NCI-H187 (cell line): ENCODE data around the gene AKR1C8.
"Not testable (repeated sequence)": the region's sequence is repeated elsewhere in the genome, so short reads cannot be mapped to it uniquely, and the experiment has no call there.

Experiments
- DNase-seq, 2 experiments: peaks; one replicate each; lab custom pipeline; 2025; lab: John Stamatoyannopoulos, UW

Gene AKR1C8

DNA sequence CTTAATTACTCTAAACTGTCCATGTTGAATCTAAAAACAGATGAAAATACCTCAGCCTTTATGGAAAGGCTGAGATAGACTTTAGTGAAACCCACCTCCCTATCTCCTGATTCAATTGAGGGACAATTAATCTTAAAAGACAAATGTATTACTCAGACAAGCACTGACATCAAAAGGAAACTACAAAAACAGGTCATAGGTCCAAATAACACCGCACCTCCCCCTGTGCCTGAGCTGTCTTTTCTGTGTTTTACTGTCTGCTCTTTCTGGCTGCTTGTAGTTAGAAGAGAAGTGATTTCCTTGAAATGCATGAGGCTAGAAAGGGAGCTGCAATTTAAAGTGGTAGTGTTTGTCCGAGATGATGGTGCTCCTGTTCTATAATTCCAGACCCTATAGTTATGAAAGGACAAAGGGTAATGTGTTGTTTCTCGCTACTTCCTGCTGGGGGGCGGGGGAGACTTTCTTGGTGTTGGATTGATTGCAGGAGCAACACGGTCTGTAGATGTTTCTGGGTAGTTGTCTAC lies 16.0 kb downstream of the AKR1C8 start:
- no peak for DNase-seq

DNA sequence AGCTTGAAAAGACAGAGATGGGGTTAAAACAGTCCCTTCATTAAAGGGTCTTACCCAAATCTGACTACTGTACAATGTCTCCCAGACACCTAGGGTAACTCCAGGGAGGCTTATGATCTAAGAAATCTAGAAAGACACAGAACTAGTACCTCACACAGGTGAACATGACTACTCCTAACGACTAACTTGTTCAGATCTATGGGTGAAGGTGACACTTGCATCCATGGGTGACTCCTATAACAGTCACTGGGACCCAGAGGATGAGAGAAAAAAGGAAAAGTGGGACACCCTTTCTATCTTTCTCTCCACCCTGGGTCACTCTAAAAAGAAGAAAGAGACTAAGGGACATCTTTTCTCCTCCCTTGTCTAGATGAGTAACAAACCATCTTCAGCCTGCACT lies 19.2 kb downstream of the AKR1C8 start:
- DNase-seq, result no peak

DNA sequence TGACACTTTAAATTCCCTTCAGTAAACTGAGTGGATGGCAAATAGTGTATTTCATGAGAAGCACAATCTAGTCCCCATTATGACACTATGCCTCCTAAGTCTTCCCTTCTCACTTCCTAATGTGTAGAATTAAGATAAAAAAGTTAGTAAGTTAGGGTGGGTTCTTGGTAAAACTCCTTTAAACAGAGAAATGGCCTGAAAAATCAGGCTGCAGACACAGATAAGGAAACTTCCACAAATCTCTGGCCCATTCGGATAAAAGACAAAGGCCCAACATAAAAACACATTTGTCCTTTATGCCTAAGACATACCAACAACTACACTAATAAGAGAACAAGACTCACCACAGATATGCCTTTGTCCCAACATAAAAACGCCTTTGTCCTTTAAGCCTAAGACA lies 21.5 kb downstream of the AKR1C8 start:
- no peak for DNase-seq

DNA sequence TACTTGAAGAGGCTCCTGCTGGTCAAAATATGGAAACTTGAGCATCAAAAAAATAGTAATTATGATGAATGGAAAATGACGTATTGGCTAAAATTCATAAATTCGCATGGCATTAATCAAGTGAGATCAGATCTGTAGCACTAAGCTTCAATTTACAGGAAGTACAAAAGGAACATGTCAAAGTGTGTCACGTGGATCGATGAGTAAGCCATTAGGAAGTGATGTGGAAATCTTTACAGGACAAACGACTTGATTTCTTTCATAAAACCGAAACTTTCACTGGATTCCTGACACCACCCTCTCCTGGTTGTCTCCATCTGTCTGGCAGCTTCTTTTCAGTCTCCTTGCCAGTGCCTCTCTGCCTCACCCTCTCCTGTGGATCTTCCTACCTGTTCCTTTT lies 25.8 kb downstream of the AKR1C8 start:
- no peak for DNase-seq

DNA sequence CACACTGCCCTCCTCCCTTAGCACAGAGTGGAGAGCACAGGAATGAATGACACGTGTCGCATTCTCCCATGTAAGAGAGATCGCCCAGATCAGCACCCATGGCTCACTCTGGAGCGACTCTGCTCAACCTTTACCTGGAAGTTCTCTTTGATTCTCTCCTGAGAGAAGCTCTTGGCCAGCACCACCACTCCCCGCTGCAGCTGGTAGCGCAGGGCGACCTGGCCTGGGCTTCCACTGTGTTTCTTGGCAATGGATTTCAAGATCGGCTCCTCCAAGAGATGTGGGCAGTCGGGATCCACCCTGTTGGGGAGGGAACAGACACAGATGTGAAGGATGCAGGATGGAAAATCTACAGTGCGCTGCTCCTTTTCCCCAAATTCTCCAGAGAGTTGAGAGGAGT lies 27.4 kb downstream of the AKR1C8 start:
- no peak for DNase-seq

GRCh38 chr10:5155951-5156350 lies 29.0 kb downstream of the AKR1C8 start:
- DNase-seq, result no peak

GRCh38 chr10:5151076-5151475 lies 33.9 kb downstream of the AKR1C8 start:
- DNase-seq, result no peak

GRCh38 chr10:5148678-5149032 lies 36.3 kb downstream of the AKR1C8 start:
- no peak for DNase-seq

DNA sequence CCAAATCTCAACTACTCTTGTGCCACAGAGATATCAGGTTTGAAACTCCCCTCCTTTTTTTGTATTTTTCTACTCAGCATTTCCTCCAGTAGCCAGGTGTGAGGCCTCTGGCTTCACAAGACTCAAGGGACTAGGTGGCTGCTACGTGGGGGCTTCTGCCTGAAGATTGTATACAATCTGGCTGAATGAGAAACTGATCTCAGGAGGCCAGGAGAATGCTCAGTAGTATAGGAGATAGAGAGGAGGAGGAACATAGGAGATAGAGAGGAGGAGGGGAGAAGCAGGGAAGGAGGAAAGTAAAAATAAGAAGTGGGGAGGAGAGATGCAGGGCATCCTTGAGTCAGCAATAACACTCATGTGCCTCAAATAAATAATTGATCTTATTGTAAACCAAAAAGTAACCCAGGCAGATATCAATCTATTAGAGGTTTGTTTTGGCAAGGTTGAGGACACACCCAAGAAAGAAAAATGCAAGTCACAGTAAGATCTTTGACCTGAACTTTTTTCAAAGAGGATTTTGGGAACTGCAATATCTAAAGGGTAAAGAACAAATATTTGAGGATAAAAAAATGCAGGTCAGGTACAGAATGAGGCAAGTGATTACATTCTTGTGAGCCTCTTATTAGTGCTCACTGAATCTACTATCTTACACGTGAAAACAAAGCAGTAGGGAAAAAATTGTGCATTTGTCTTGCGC lies 36.8 kb downstream of the AKR1C8 start:
- DNase-seq, result no peak

- DNase-seq, result no peak
Measured at GRCh38 chr10:5147255-5147980, 37.5 kb downstream of the AKR1C8 start.

GRCh38 chr10:5146920-5147254 lies 38.1 kb downstream of the AKR1C8 start:
- DNase-seq, result no peak

GRCh38 chr10:5143137-5143536 lies 41.8 kb downstream of the AKR1C8 start:
- no peak for DNase-seq

- DNase-seq, result no peak
Measured at GRCh38 chr10:5142199-5142598, 42.8 kb downstream of the AKR1C8 start.

- not testable (repeated sequence) for DNase-seq
Measured at GRCh38 chr10:5137699-5138098, 47.3 kb downstream of the AKR1C8 start.

GRCh38 chr10:5136468-5137087 lies 48.4 kb downstream of the AKR1C8 start:
- no peak for DNase-seq

DNA sequence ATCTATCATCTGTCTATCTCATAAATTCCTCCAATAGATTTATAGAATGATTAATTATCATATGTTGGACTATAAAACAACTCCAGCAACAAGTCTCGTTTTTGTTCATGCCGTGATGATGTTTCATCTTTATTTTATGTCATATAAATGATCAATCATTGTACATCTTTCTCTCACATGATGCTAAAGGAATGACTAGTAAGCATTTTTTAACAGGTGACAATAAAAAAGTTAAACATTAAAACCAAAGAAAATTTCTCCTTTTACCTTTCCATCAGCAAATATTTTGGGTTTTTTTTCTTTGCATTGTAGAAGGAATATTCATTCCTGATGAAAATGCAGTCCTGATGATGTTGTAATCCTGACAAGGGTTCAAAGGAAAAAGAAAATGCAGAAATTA lies 49.4 kb downstream of the AKR1C8 start:
- no peak for DNase-seq

GRCh38 chr10:5125315-5126044 lies 59.5 kb downstream of the AKR1C8 start:
- DNase-seq, result no peak

GRCh38 chr10:5123886-5124285 lies 61.1 kb downstream of the AKR1C8 start:
- no peak for DNase-seq

DNA sequence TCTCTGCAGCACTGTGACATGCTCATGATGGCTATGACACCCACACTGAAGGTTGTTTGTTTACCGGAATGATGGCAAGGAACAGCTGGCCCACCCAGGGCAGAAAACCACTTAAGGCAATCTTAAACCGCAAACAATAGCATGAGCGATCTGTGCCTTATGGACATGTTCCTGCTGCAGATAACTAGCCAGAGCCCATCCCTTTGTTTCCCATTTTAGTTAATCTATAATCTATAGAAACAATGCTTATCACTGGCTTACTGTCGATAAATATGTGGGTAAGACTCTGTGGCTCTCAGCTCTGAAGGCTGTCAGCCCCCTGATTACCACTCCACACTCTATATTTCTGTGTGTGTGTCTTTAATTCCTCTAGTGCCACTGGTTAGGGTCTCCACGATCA lies 65.0 kb downstream of the AKR1C8 start:
- not testable (repeated sequence) for DNase-seq

DNA sequence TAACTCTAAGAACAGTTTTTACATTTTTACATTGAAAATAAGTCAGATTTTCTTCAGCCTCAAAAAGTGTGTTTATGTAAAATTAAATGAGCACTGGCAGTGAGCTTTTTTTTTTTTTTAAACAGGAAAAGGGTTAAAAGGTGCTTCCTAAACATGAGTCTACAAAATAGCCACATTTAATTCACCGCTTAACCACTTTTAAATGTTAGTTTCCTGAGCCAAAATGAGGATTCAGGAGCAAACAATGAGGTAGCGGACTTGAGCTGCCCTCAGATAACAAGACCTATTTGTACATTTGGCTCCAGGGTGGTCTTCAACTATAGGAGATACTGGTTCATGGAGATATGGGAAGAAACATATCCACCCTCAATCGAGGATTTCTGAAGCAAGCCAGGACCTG lies 67.9 kb downstream of the AKR1C8 start:
- no peak for DNase-seq

DNA sequence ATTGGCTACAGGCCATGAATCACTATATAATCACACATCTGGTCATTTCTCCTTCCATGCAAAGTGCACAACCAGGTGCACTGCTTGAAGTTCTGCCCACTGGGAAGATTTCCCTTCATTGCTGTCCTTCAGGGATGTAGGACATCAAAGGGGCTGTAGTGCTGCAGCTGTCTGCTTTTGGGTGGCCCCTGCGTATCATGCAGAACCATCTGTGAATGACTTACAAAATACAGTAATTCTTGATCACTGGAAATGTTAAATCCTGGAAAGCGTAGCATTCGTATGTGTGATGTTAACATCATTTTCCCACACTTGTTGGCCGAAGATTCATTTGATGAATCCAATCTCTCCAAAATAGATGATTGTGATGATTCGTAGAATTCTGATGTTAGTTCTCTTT lies 68.3 kb downstream of the AKR1C8 start:
- no peak for DNase-seq

- not testable (repeated sequence) for DNase-seq
Measured at GRCh38 chr10:5109861-5110260, 75.1 kb downstream of the AKR1C8 start.
